Measurements from ENCODE around the gene RGS7.

Gene RGS7

DNA sequence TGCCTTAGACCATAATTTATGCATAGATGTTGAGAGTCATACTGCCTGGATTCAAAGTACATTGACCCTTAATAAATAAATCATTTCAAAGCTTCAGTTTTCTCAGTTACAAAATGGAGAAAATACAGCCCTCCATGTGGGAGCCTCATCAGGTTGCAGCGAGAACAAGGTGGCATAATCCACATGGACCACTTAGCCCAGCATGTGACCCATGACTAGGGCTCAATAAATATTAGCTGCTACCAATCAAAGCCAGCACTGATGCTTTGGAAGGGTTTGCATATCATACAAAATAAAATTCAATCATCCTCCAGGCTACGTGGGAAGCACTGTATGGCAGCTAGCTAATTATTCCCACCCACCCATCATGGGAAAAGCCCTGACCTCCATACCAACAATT, 33.5 kb upstream of the RGS7 start:
- CTCF ChIA-PET: no interaction called here
- POLR2A ChIA-PET (ENCODE audit: low non-redundant PET): no interaction called here
- H3K27ac ChIP-seq: no peak overlapping the region
- no peak for TF ChIP-seq CTCF (conservative IDR thresholded peaks at IDR 0.05; ENCODE audit: low read depth)
- DNase-seq (ENCODE audit: low spot score): no peak

DNA sequence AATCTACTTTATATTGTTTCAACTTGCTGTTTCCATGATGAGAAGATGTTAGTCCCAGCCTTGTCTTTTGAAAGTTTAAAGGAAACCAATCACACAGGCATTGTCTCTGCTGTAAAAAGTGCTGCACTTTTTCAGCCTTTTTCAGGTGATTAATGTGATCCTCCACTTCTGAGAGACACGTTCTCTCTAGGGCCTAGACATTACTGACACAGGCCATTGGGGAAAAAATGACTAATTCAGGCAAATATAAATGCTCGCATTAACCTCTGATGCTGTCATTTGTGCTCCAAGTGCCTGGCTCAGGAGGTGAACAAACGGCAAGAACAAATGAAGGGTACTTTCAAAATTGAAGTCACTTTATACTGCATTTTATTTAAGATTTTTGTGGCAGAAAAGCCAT, 32.4 kb upstream of the RGS7 start:
- CTCF ChIA-PET: no interaction called here
- DNase-seq (ENCODE audit: low spot score): no peak
- TF ChIP-seq CTCF (conservative IDR thresholded peaks at IDR 0.05; ENCODE audit: low read depth): no peak
- POLR2A ChIA-PET (ENCODE audit: low non-redundant PET): no interaction called here
- H3K27ac ChIP-seq: no peak overlapping the region

DNA sequence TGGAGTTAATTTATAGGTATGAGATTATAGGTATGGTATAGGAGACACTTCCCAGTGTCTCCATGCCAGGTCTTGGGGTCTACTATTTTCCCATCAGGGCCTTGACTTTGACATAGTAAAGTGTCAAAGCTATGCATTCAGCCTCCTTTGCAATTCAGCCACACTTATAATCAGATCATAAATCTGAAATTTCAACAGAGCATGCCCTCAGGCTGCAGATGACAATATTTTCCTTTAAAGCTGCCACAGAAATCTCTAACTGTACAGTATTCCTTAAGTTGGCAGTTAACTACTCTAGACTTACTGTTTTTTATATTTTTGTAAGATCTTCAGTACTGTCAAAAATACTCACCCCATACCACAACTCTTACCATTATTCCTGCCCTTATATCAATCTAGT, 30.2 kb upstream of the RGS7 start:
- ChIA-PET CTCF (interaction anchor here (0.6 kb wide), 1 partner anchor 344 kb away, joined by 3 read pairs; no protein-coding TSS in a partner anchor), POLR2A (ENCODE audit: low non-redundant PET) (no interaction called here)
- TF ChIP-seq CTCF (conservative IDR thresholded peaks at IDR 0.05; ENCODE audit: low read depth): no peak
- DNase-seq (ENCODE audit: low spot score): no peak
- H3K27ac ChIP-seq: no peak overlapping the region

- ChIA-PET CTCF (no interaction called here), POLR2A (ENCODE audit: low non-redundant PET) (no interaction called here)
- no peak for DNase-seq (ENCODE audit: low spot score)
- TF ChIP-seq CTCF (conservative IDR thresholded peaks at IDR 0.05; ENCODE audit: low read depth): no peak
- no peak overlapping the region for H3K27ac ChIP-seq
These were observed 19.7 kb upstream of the RGS7 start for GRCh38 chr1:241376701-241377100.

- DNase-seq (ENCODE audit: low spot score): no peak
- ChIA-PET POLR2A (ENCODE audit: low non-redundant PET) (no interaction called here), CTCF (no interaction called here)
- TF ChIP-seq CTCF (conservative IDR thresholded peaks at IDR 0.05; ENCODE audit: low read depth): no peak
- H3K27ac ChIP-seq: no peak overlapping the region
These were observed 18.9 kb upstream of the RGS7 start for GRCh38 chr1:241375886-241376285.

GRCh38 chr1:241366196-241366595, 9.2 kb upstream of the RGS7 start:
- no peak for TF ChIP-seq CTCF (conservative IDR thresholded peaks at IDR 0.05; ENCODE audit: low read depth)
- CTCF ChIA-PET: interaction anchor here (0.6 kb wide), 1 partner anchor 1362 kb away, joined by 3 read pairs; no protein-coding TSS in a partner anchor
- H3K27ac ChIP-seq: no peak overlapping the region
- DNase-seq (ENCODE audit: low spot score): no peak
- POLR2A ChIA-PET (ENCODE audit: low non-redundant PET): no interaction called here

DNA sequence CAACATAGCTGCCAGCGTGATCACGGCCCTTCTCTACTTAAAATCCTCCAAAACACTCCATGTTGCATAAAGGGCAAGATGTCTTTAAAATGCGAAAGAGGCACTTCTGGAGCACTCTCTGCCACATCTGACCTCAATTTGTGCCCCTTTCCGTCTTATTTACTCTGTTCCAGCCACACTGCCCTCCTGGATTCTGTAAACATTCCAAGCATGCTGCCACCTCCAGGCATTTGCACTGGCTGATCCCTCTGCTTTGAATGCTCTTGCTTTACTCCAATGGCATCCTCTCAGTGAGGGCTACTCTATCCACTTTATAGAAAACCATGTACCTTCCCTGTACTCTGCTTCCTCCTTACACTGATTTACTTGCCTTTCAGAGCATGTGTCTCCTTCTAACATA, 5.3 kb upstream of the RGS7 start:
- DNase-seq (ENCODE audit: low spot score): no peak
- no peak for TF ChIP-seq CTCF (conservative IDR thresholded peaks at IDR 0.05; ENCODE audit: low read depth)
- ChIA-PET CTCF (no interaction called here), POLR2A (ENCODE audit: low non-redundant PET) (no interaction called here)
- H3K27ac ChIP-seq: no peak overlapping the region
